GM12873 (cell line): ENCODE measurements around the gene PDE4C.

ENCODE experiments used
- TF ChIP-seq, protein P1 (sequence below): IDR thresholded peaks from 2 replicates; pipeline ENCODE4 v1.5.1; 2012; ENCODE audit warnings: low read depth, mild to moderate bottlenecking, moderate library complexity, low read length, control low read depth; ENCODE audit not compliant: insufficient read depth; ENCODE audit errors: missing control alignments

PDE4C gene

GRCh38 chr19:18197306-18197705 is 28.9 kb downstream of the PDE4C start:
- TF ChIP-seq, protein P1, sequence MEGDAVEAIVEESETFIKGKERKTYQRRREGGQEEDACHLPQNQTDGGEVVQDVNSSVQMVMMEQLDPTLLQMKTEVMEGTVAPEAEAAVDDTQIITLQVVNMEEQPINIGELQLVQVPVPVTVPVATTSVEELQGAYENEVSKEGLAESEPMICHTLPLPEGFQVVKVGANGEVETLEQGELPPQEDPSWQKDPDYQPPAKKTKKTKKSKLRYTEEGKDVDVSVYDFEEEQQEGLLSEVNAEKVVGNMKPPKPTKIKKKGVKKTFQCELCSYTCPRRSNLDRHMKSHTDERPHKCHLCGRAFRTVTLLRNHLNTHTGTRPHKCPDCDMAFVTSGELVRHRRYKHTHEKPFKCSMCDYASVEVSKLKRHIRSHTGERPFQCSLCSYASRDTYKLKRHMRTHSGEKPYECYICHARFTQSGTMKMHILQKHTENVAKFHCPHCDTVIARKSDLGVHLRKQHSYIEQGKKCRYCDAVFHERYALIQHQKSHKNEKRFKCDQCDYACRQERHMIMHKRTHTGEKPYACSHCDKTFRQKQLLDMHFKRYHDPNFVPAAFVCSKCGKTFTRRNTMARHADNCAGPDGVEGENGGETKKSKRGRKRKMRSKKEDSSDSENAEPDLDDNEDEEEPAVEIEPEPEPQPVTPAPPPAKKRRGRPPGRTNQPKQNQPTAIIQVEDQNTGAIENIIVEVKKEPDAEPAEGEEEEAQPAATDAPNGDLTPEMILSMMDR = no peak

GRCh38 chr19:18196511-18196845 is 29.8 kb downstream of the PDE4C start:
- TF ChIP-seq, protein P1 = no peak

- TF ChIP-seq, protein P1 = no peak
Measured at GRCh38 chr19:18194554-18195238, 31.5 kb downstream of the PDE4C start.

DNA sequence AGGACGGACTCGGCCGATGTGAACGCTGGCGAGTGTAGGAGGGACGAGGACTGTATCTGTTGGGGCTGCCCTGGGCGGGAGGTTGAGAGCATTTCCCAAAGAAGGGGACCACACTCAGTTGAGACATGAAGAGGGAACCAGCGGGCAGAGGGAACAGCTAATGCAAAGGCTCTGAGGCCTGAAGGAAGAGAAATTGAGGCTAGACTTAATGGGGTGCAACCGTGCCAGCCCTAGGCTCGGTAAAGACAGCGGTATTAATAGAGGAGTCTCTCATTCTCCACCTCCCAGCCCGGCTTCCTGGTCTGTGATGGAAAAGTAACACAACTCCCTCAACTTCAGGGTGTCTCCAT is 32.1 kb downstream of the PDE4C start:
- TF ChIP-seq, protein P1 = no peak

- TF ChIP-seq, protein P1 = no peak
Measured at GRCh38 chr19:18193388-18194180, 32.7 kb downstream of the PDE4C start.

GRCh38 chr19:18192673-18193387 is 33.4 kb downstream of the PDE4C start, which contains the start of gene MPV17L2:
MPV17L2 (plus strand) TSS chr19:18193218; CDS start chr19:18193282, 64 bp downstream.
- TF ChIP-seq, protein P1 = no peak

- TF ChIP-seq, protein P1 = no peak
Measured at GRCh38 chr19:18191640-18192062, 34.6 kb downstream of the PDE4C start.
